HEK293 (cell line): ENCODE measurements around the gene DIS3L.
A peak's percentile ranks its signal among the peaks of the same experiment; 100 is the strongest.

Experiments used
- BCL11B ChIP-seq: fragments of 450-650 bp; formaldehyde crosslinking; IDR thresholded peaks from 2 replicates; pipeline ENCODE4 v1.5.1; 2016; ENCODE audit warnings: low read depth, missing biosample characterization, missing genetic modification characterization
- EGR2 ChIP-seq: fragments of 450-650 bp; formaldehyde crosslinking; IDR thresholded peaks from 2 replicates; pipeline ENCODE4 v1.5.1; 2016; ENCODE audit warnings: low read depth, missing biosample characterization, missing genetic modification characterization
- FEZF1 ChIP-seq: fragments of 450-650 bp; formaldehyde crosslinking; IDR thresholded peaks from 2 replicates; pipeline ENCODE4 v1.5.1; 2016; ENCODE audit warnings: missing biosample characterization, missing genetic modification characterization
- GFI1B ChIP-seq: fragments of 450-650 bp; formaldehyde crosslinking; IDR thresholded peaks from 2 replicates; pipeline ENCODE4 v1.5.1; 2016; ENCODE audit warnings: missing biosample characterization, missing genetic modification characterization
- GLIS2 ChIP-seq: fragments of 450-650 bp; formaldehyde crosslinking; IDR thresholded peaks from 2 replicates; pipeline ENCODE4 v1.5.1; 2016; ENCODE audit warnings: missing biosample characterization, missing genetic modification characterization
- SP2 ChIP-seq: fragments of 450-650 bp; formaldehyde crosslinking; IDR thresholded peaks from 2 replicates; pipeline ENCODE4 v1.5.1; 2016; ENCODE audit warnings: missing biosample characterization, missing genetic modification characterization
- WT1 ChIP-seq: fragments of 450-650 bp; formaldehyde crosslinking; IDR thresholded peaks from 2 replicates; pipeline ENCODE4 v1.5.1; 2016; ENCODE audit warnings: missing biosample characterization, missing genetic modification characterization
- YY1 ChIP-seq: fragments of 450-650 bp; formaldehyde crosslinking; IDR thresholded peaks from 2 replicates; pipeline ENCODE4 v1.5.1; 2018; ENCODE audit warnings: missing biosample characterization, missing genetic modification characterization
- ZBTB11 ChIP-seq: fragments of 450-650 bp; formaldehyde crosslinking; conservative IDR thresholded peaks from 2 replicates; pipeline ENCODE4 v1.5.1; 2016; ENCODE audit warnings: low read depth, missing biosample characterization, missing genetic modification characterization
- ZEB2 ChIP-seq: fragments of 450-650 bp; formaldehyde crosslinking; IDR thresholded peaks from 2 replicates; pipeline ENCODE4 v1.5.1; 2016; ENCODE audit warnings: missing biosample characterization, missing genetic modification characterization
- ZFP3 ChIP-seq: fragments of 450-650 bp; formaldehyde crosslinking; IDR thresholded peaks from 2 replicates; pipeline ENCODE4 v1.5.1; 2016; ENCODE audit warnings: low read depth, missing biosample characterization, missing genetic modification characterization
- ZNF121 ChIP-seq: fragments of 450-650 bp; formaldehyde crosslinking; IDR thresholded peaks from 2 replicates; pipeline ENCODE4 v1.5.1; 2016; ENCODE audit warnings: missing biosample characterization, missing genetic modification characterization
- ZNF2 ChIP-seq: fragments of 450-650 bp; formaldehyde crosslinking; IDR thresholded peaks from 2 replicates; pipeline ENCODE4 v1.5.1; 2016; ENCODE audit warnings: missing biosample characterization, missing genetic modification characterization
- ZNF302 ChIP-seq: fragments of 450-650 bp; formaldehyde crosslinking; IDR thresholded peaks from 2 replicates; pipeline ENCODE4 v1.5.1; 2016; ENCODE audit warnings: missing biosample characterization, missing genetic modification characterization, low read depth
- ZNF341 ChIP-seq: fragments of 450-650 bp; formaldehyde crosslinking; IDR thresholded peaks from 2 replicates; pipeline ENCODE4; 2016; ENCODE audit warnings: low read depth, missing biosample characterization, missing genetic modification characterization
- ZNF350 ChIP-seq: fragments of 450-650 bp; formaldehyde crosslinking; IDR thresholded peaks from 2 replicates; pipeline ENCODE4 v1.5.0; 2017; ENCODE audit warnings: missing biosample characterization, mild to moderate bottlenecking, missing genetic modification characterization
- ZNF366 ChIP-seq: fragments of 450-650 bp; formaldehyde crosslinking; conservative IDR thresholded peaks from 2 replicates; pipeline ENCODE4 v1.5.1; 2016; ENCODE audit warnings: missing biosample characterization, missing genetic modification characterization
- ZNF394 ChIP-seq: fragments of 450-650 bp; formaldehyde crosslinking; IDR thresholded peaks from 2 replicates; pipeline ENCODE4 v1.5.1; 2016; ENCODE audit warnings: missing biosample characterization, missing genetic modification characterization, mild to moderate bottlenecking, moderate library complexity, borderline replicate concordance
- ZNF529 ChIP-seq: fragments of 450-650 bp; formaldehyde crosslinking; IDR thresholded peaks from 2 replicates; pipeline ENCODE4 v1.5.1; 2017; ENCODE audit warnings: missing genetic modification characterization, missing biosample characterization; ENCODE audit not compliant: insufficient replicate concordance
- ZNF561 ChIP-seq: fragments of 450-650 bp; IDR thresholded peaks from 2 replicates; pipeline ENCODE4 v1.5.1; 2018; ENCODE audit warnings: missing biosample characterization, missing genetic modification characterization, borderline replicate concordance
- ZNF660 ChIP-seq: fragments of 450-650 bp; IDR thresholded peaks from 2 replicates; pipeline ENCODE4 v1.5.1; 2018; ENCODE audit warnings: missing biosample characterization, mild to moderate bottlenecking, missing genetic modification characterization
- ZNF704 ChIP-seq: fragments of 450-650 bp; formaldehyde crosslinking; IDR thresholded peaks from 2 replicates; pipeline ENCODE4 v1.5.1; 2016; ENCODE audit warnings: missing biosample characterization, missing genetic modification characterization
- ZSCAN16 ChIP-seq: fragments of 450-650 bp; formaldehyde crosslinking; IDR thresholded peaks from 2 replicates; pipeline ENCODE4 v1.5.1; 2016; ENCODE audit warnings: missing biosample characterization, missing genetic modification characterization
- ZSCAN23 ChIP-seq: fragments of 450-650 bp; formaldehyde crosslinking; IDR thresholded peaks from 2 replicates; pipeline ENCODE4 v1.5.1; 2016; ENCODE audit warnings: missing biosample characterization, missing genetic modification characterization
- TF ChIP-seq, protein P1 (sequence below): fragments of 450-650 bp; formaldehyde crosslinking; IDR thresholded peaks from 2 replicates; pipeline ENCODE4 v1.5.1; 2017; ENCODE audit warnings: missing biosample characterization, missing genetic modification characterization
- TF ChIP-seq, protein P2 (sequence below): fragments of 450-650 bp; formaldehyde crosslinking; conservative IDR thresholded peaks from 2 replicates; pipeline ENCODE4 v1.5.1; 2016; ENCODE audit warnings: low read depth, missing biosample characterization, missing genetic modification characterization
- TF ChIP-seq, protein P3 (sequence below): fragments of 450-650 bp; formaldehyde crosslinking; IDR thresholded peaks from 2 replicates; pipeline ENCODE4 v1.5.1; 2016; ENCODE audit warnings: missing biosample characterization, missing genetic modification characterization

DIS3L gene

GRCh38 chr15:66356359-66357236 lies 63.2 kb downstream of the DIS3L start, which contains the start of gene TIPIN (continued):
- no peak for TF ChIP-seq ZNF704 (tag by site-specific recombination)
- no peak for TF ChIP-seq ZNF302
- peak; percentile 75; the same call in 1 of the 2 replicates for TF ChIP-seq ZSCAN23 (tag by site-specific recombination)
- peak; percentile 86; the same call in 1 of the 2 replicates for TF ChIP-seq BCL11B (tag by site-specific recombination)
- TF ChIP-seq YY1 (tag by site-specific recombination), result peak; percentile 25; the same call in 1 of the 2 replicates
- no peak for TF ChIP-seq ZNF350 (tag by site-specific recombination)
- TF ChIP-seq ZNF2 (tag by site-specific recombination), result peak; percentile 97
- TF ChIP-seq, protein P1, sequence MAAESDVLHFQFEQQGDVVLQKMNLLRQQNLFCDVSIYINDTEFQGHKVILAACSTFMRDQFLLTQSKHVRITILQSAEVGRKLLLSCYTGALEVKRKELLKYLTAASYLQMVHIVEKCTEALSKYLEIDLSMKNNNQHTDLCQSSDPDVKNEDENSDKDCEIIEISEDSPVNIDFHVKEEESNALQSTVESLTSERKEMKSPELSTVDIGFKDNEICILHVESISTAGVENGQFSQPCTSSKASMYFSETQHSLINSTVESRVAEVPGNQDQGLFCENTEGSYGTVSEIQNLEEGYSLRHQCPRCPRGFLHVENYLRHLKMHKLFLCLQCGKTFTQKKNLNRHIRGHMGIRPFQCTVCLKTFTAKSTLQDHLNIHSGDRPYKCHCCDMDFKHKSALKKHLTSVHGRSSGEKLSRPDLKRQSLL (tag by site-specific recombination), result peak; percentile 96
- TF ChIP-seq WT1 (tag by site-specific recombination), result peak; percentile 66
- peak; percentile 90 for TF ChIP-seq ZNF660 (tag by site-specific recombination)
- TF ChIP-seq EGR2 (tag by site-specific recombination), result peak; percentile 76
- no peak for TF ChIP-seq ZNF529
- TF ChIP-seq ZBTB11 (tag by site-specific recombination), result peak; percentile 33; the same call in 1 of the 2 replicates
- TF ChIP-seq, protein P2, sequence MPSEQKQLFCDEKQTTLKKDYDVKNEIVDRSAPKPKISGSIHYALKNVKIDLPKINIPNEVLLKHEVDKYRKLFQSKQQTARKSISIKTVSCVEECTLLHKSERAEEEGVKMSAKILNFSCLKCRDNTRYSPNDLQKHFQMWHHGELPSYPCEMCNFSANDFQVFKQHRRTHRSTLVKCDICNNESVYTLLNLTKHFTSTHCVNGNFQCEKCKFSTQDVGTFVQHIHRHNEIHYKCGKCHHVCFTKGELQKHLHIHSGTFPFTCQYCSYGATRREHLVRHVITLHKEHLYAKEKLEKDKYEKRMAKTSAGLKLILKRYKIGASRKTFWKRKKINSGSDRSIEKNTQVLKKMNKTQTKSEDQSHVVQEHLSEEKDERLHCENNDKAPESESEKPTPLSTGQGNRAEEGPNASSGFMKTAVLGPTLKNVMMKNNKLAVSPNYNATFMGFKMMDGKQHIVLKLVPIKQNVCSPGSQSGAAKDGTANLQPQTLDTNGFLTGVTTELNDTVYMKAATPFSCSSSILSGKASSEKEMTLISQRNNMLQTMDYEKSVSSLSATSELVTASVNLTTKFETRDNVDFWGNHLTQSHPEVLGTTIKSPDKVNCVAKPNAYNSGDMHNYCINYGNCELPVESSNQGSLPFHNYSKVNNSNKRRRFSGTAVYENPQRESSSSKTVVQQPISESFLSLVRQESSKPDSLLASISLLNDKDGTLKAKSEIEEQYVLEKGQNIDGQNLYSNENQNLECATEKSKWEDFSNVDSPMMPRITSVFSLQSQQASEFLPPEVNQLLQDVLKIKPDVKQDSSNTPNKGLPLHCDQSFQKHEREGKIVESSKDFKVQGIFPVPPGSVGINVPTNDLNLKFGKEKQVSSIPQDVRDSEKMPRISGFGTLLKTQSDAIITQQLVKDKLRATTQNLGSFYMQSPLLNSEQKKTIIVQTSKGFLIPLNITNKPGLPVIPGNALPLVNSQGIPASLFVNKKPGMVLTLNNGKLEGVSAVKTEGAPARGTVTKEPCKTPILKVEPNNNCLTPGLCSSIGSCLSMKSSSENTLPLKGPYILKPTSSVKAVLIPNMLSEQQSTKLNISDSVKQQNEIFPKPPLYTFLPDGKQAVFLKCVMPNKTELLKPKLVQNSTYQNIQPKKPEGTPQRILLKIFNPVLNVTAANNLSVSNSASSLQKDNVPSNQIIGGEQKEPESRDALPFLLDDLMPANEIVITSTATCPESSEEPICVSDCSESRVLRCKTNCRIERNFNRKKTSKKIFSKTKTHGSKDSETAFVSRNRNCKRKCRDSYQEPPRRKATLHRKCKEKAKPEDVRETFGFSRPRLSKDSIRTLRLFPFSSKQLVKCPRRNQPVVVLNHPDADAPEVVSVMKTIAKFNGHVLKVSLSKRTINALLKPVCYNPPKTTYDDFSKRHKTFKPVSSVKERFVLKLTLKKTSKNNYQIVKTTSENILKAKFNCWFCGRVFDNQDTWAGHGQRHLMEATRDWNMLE, result peak; percentile 60; the same call in 1 of the 2 replicates
- TF ChIP-seq ZSCAN16 (tag by site-specific recombination), result peak; percentile 47; the same call in 1 of the 2 replicates
- 0 out of 2 replicates have a peak, but pooled peaks have one; percentile 60 for TF ChIP-seq ZNF394 (tag by site-specific recombination)
- peak; percentile 75; the same call in 1 of the 2 replicates for TF ChIP-seq ZNF561 (tag by site-specific recombination)
- TF ChIP-seq ZNF341, result peak; percentile 100
- TF ChIP-seq SP2 (tag by site-specific recombination), result peak; percentile 97
- TF ChIP-seq, protein P3, sequence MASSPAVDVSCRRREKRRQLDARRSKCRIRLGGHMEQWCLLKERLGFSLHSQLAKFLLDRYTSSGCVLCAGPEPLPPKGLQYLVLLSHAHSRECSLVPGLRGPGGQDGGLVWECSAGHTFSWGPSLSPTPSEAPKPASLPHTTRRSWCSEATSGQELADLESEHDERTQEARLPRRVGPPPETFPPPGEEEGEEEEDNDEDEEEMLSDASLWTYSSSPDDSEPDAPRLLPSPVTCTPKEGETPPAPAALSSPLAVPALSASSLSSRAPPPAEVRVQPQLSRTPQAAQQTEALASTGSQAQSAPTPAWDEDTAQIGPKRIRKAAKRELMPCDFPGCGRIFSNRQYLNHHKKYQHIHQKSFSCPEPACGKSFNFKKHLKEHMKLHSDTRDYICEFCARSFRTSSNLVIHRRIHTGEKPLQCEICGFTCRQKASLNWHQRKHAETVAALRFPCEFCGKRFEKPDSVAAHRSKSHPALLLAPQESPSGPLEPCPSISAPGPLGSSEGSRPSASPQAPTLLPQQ (tag by site-specific recombination), result peak; percentile 82
- peak; percentile 26; the same call in 1 of the 2 replicates for TF ChIP-seq ZNF366 (tag by site-specific recombination)
- TF ChIP-seq ZEB2 (tag by site-specific recombination), result peak; percentile 84
- TF ChIP-seq ZNF121, result peak; percentile 19; the same call in 1 of the 2 replicates
- TF ChIP-seq FEZF1, result 0 out of 2 replicates have a peak, but pooled peaks have one; percentile 7
- peak; percentile 98 for TF ChIP-seq GLIS2 (tag by site-specific recombination)
- peak; percentile 67 for TF ChIP-seq GFI1B (tag by site-specific recombination)
- TF ChIP-seq ZFP3 (tag by site-specific recombination), result no peak
